HG03460 (cell line): Measurements from ENCODE around the gene ZBTB48.

Experiments
- ATAC-seq: cut with Tn5 transposase; IDR thresholded peaks from one replicate; pipeline ENCODE4 v1.9.1; 2021; ENCODE audit not compliant: unreplicated experiment

Gene ZBTB48

DNA sequence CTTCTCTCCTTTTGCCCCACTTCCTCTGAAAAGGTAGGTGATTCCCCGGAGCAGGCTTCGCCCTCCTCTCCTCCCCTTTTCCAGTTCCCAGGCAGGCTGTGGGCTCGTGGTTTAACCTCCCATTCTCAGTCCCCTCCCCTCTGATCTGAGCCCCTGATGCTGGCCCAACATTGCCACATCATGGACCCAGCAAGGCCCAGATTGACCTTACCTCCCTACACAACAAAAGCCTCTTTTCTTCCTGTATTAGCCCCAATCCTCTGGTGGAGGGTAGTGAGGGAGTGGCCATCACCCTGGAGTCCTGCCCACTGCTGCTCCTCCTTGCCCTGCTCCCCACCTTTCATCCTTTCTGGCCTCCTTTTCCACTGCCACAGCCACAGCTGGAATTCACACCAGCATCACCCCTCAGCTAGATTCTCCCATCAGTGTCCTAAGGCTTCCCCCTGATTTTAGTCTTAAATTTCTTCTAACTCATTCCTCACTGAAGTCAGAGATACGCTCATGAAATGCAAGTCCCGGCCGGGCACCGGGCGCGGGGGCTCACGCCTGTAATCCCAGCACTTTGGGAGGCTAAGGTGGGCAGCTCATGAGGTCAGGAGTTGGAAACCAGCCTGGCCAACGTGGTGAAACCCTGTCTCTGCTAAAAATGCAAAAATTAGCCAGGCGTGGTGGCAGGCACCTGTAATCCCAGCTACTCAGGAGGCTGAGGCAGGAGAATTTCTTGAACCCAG lies 7.0 kb upstream of the ZBTB48 start:
- no peak for ATAC-seq

- no peak for ATAC-seq
Measured at GRCh38 chr1:6574025-6574620, 5.7 kb upstream of the ZBTB48 start.

GRCh38 chr1:6574818-6575217 lies 5.0 kb upstream of the ZBTB48 start:
- ATAC-seq, result no peak

GRCh38 chr1:6577831-6578525 lies 1.8 kb upstream of the ZBTB48 start:
- no peak for ATAC-seq

DNA sequence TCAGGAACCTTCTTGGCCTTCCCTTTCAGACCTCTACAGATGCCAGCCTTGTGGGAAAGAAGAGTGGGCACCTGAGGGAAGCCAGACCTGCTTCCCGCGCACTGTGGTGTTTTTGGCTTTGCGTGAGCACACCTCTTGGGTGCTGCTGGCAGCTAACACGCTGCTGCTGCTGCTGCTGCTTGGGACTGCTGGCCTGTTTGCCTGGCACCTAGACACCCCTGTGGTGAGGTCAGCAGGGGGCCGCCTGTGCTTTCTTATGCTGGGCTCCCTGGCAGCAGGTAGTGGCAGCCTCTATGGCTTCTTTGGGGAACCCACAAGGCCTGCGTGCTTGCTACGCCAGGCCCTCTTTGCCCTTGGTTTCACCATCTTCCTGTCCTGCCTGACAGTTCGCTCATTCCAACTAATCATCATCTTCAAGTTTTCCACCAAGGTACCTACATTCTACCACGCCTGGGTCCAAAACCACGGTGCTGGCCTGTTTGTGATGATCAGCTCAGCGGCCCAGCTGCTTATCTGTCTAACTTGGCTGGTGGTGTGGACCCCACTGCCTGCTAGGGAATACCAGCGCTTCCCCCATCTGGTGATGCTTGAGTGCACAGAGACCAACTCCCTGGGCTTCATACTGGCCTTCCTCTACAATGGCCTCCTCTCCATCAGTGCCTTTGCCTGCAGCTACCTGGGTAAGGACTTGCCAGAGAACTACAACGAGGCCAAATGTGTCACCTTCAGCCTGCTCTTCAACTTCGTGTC lies 995 bp upstream of the ZBTB48 start:
- ATAC-seq, result no peak

DNA sequence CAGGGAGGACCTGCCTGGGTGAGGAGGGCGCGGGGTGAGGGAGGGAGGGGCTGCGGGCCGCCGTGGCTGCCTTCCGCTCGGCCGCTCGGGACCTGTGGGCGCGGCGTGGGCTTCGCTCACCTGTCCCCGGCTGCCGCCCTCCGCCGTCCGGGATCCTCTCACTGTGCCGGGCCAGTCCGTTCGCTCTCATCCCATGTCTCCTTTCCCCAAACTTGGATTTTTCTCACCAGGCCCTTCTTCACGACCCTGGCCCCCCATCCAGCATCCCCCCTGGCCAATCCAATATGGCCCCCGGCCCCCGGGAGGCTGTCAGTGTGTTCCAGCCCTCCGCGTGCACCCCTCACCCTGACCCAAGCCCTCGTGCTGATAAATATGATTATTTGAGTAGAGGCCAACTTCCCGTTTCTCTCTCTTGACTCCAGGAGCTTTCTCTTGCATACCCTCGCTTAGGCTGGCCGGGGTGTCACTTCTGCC lies 362 bp downstream of the ZBTB48 start:
- no peak for ATAC-seq

DNA sequence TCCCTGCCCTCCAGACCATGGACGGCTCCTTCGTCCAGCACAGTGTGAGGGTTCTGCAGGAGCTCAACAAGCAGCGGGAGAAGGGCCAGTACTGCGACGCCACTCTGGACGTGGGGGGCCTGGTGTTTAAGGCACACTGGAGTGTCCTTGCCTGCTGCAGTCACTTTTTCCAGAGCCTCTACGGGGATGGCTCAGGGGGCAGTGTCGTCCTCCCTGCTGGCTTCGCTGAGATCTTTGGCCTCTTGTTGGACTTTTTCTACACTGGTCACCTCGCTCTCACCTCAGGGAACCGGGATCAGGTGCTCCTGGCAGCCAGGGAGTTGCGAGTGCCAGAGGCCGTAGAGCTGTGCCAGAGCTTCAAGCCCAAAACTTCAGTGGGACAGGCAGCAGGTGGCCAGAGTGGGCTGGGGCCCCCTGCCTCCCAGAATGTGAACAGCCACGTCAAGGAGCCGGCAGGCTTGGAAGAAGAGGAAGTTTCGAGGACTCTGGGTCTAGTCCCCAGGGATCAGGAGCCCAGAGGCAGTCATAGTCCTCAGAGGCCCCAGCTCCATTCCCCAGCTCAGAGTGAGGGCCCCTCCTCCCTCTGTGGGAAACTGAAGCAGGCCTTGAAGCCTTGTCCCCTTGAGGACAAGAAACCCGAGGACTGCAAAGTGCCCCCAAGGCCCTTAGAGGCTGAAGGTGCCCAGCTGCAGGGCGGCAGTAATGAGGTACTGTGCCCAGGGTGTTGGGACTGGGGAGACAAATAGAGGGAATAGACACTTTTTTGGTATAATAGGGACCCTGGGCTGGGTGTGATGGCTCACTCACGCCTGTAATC lies 1.0 kb downstream of the ZBTB48 start:
- ATAC-seq, result no peak

GRCh38 chr1:6581561-6582305 lies 1.9 kb downstream of the ZBTB48 start:
- no peak for ATAC-seq

GRCh38 chr1:6582370-6582769 lies 2.6 kb downstream of the ZBTB48 start:
- no peak for ATAC-seq

DNA sequence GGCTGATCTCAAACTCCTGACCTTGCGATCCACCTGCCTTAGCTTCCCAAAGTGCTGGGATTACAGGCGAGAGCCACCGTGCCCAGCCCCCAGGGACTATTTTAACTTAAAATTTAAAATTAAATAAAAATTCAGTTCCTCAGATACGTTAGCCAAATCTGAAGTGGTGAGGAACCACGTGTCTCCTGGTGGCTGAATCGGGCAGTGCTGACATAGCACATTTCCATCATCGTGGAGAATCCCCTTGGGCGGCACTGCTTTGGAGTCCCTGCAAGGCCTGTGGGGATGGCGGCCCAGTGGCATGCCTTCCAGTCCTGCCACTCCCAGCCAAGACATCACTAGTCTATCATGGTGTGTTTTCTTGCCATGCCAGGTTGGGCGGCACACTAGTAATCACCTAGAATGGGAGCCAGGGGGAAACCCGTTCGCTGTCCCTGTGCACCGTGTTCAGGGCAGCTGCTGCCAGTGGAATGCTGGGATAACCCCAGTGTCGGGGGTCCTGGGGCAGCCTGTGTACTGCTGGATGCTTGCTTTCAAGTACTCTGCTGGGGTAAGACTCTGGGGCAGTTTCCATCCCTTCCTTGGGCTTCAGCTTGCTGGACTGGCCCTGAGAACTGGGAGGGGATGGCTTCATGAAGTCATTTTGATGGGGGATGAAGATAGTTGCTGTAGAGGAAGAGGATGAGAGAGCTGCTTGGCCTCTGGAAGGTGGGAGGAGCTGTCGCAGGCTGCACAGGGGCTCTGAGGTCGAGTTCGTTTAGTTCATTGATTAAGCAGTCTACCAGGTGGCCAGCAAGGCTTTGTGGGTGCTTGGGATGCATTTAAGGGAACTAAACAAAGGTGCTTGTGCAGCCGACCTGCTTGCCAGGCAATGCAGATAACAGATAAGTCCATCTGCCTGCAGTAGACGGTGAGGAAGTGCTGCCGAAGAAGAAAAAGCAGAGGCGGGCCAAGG lies 4.6 kb downstream of the ZBTB48 start:
- no peak for ATAC-seq

DNA sequence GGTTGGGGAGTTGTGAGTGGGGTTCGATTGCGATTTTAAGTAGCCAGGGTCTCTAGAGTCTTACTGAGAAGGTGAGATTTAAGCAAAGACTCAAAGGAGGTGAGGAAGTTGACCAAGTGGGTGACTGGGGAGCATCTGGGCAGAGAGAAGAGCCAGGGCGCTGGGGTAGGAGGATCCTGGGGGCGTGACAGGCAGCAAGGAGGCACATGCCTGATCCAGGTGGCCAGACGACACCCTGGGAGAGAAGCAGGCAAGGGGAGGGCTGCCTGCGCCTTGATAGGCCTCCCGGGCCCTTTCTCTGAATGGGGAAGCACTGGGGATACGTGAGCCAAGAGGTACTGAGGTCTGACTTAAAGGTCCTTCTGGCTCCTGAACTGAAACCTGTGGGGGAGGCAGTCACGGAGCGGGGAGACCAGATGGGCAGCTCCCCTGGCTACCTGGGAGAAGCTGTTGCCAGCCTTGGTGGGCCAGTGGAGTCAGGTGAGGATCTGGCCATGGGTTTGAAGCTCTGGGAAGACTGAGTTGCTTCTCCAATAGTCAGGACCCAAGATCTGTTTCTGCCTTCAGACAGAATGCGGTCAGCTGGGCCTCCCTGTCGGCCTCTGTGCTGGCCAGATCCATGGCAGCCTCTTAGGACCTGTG lies 5.4 kb downstream of the ZBTB48 start:
- no peak for ATAC-seq

DNA sequence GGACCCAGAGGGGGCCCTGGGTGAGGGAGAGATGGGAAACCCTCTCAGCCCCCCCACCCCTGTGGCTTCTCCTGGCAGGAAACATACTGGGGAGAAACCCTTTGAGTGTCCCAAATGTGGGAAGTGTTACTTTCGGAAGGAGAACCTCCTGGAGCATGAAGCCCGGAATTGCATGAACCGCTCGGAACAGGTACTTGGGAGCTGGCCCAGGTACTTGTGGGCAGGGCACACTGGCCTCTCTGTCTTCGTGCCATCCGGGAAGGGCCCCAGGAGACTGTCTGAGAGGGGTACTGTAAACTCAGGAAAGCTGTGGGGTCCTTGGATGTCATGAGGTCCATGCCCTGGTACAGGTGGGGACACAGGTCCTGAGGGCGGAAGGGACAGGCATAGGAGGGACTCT lies 6.0 kb downstream of the ZBTB48 start:
- ATAC-seq, result no peak

- ATAC-seq, result no peak
Measured at GRCh38 chr1:6586404-6586816, 6.6 kb downstream of the ZBTB48 start.

DNA sequence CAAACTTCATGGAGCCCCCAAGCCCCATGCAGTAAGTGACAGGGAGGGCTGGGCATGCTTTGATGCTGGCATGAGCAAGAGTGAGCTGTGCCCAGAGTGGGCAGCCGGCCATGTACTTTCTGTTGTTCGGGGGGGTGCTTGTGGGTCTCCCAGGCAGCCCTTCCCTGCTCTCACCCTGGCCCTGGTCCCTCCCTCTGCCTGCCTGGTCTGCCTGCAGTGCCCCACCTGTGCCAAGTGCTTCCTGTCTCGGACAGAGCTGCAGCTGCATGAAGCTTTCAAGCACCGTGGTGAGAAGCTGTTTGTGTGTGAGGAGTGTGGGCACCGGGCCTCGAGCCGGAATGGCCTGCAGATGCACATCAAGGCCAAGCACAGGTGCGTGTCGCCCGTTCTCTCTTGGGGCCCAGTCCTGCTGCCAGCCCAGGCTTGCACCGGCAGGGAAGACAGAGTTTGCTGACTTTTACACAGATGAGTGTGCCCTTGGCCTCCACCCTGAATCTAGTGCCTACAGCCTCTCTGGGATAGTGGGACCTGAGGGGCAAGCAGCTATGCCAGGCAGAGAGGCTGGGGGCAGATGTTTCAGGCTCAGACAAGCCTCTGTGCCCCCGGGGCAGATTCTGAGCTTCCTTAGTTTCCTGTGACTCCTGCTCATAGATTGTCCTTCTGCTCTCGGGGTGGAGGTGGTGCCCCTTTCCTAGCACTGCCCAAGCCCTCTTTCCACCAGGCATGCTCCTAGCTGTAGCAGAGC lies 7.6 kb downstream of the ZBTB48 start:
- no peak for ATAC-seq

- ATAC-seq, result no peak
Measured at GRCh38 chr1:6588128-6588892, 8.5 kb downstream of the ZBTB48 start.

GRCh38 chr1:6588893-6589520 lies 9.2 kb downstream of the ZBTB48 start:
- ATAC-seq, result no peak
